Uterus (tissue), 2 donors: ENCODE measurements around the gene VPS9D1.

Experiments
- CTCF ChIP-seq, 4 experiments: fragments of 200-600 bp in 2 of 4; fragments of 450-650 bp in 2 of 4; sonication (generic) in 2 of 4; IDR thresholded peaks; one replicate each; pipeline ENCODE4 v1.5.1; 2016 to 2019; ENCODE audit warnings: antibody characterized with exemption in 4 of 4, mild to moderate bottlenecking in 2 of 4, moderate library complexity in 1 of 4
- POLR2A ChIP-seq, 2 donors: fragments of 450-650 bp; IDR thresholded peaks; one replicate each; pipeline ENCODE4 v1.6.1; 2016; ENCODE audit warnings: antibody characterized with exemption in 2 of 2, mild to moderate bottlenecking in 1 of 2, moderate library complexity in 1 of 2

- TF ChIP-seq CTCF (IDR thresholded peaks at IDR 0.05) (no peak), POLR2A (IDR thresholded peaks at IDR 0.05) (no peak)
These were observed 9.8 kb downstream of the VPS9D1 start for GRCh38 chr16:89710709-89711564.
